PFSK-1 (cell line): Measurements from ENCODE around the gene ZBTB9.

Experiments
- FOXP2 ChIP-seq: optimal IDR thresholded peaks from 2 replicates; pipeline ENCODE3; 2011; ENCODE audit warnings: borderline replicate concordance, control low read depth, inconsistent platforms; ENCODE audit not compliant: insufficient read depth; ENCODE audit errors: extremely low read length, extremely low read depth
- POLR2AphosphoS5 ChIP-seq: IDR thresholded peaks from 2 replicates; pipeline ENCODE4 v1.6.1; 2012; ENCODE audit warnings: low read depth, mild to moderate bottlenecking, control low read depth, low read length, moderate library complexity
- REST ChIP-seq, 2 experiments: IDR thresholded peaks; 2 replicates each; pipeline versions ENCODE4 v1.6.1 to v1.8.0; 2011 to 2012; ENCODE audit warnings: low read depth in 2 of 2, low read length in 2 of 2, control low read depth in 1 of 2, inconsistent platforms in 1 of 2, mild to moderate bottlenecking in 1 of 2, moderate library complexity in 1 of 2; ENCODE audit not compliant: insufficient read depth in 1 of 2
- SIN3A ChIP-seq: IDR thresholded peaks from 2 replicates; pipeline ENCODE4 v1.6.1; 2012; ENCODE audit warnings: mild to moderate bottlenecking, low read length, moderate library complexity, borderline replicate concordance; ENCODE audit not compliant: insufficient read depth
- TAF1 ChIP-seq: IDR thresholded peaks from 2 replicates; pipeline ENCODE4 v1.6.1; 2012; ENCODE audit warnings: low read length, control low read depth, borderline replicate concordance; ENCODE audit not compliant: insufficient read depth

- TF ChIP-seq POLR2AphosphoS5: no peak
- TF ChIP-seq REST (IDR thresholded peaks at IDR 0.05; ENCODE audit: insufficient read depth in 1 of 2, low read depth in 2 of 2, low read length in 2 of 2): no peak
- no peak for TF ChIP-seq FOXP2
- TF ChIP-seq TAF1: no peak
- TF ChIP-seq SIN3A: no peak
Measured at GRCh38 chr6:33445119-33445603, 9.2 kb upstream of the ZBTB9 start.
